ENCODE measurements around the gene CBX4. TPM values are rescaled to one million over a fixed set of nuclear protein-coding genes. Genes with fewer than 3 reads are reported as not detected.

The CBX4 gene
- total RNA-seq, 1 donor, result 8.3 TPM

GRCh38 chr17:79833110-79833450 lies 6.2 kb downstream of the CBX4 start:
- TF ChIP-seq CTCF (IDR thresholded peaks at IDR 0.05; ENCODE audit: insufficient read depth, low read length), result no peak
- H3K4me3 ChIP-seq (ENCODE audit: low read depth, low read length), result no peak overlapping the region
- no peak for DNase-seq (ENCODE audit: low read depth)

GRCh38 chr17:79832218-79833109 lies 6.8 kb downstream of the CBX4 start:
- DNase-seq (ENCODE audit: low read depth), result no peak
- no peak overlapping the region for H3K4me3 ChIP-seq (ENCODE audit: low read depth, low read length)
- TF ChIP-seq CTCF (IDR thresholded peaks at IDR 0.05; ENCODE audit: insufficient read depth, low read length), result no peak

GRCh38 chr17:79831265-79832217 lies 7.7 kb downstream of the CBX4 start:
- H3K4me3 ChIP-seq (ENCODE audit: low read depth, low read length), result no peak overlapping the region
- DNase-seq (ENCODE audit: low read depth), result peak; percentile 17
- no peak for TF ChIP-seq CTCF (IDR thresholded peaks at IDR 0.05; ENCODE audit: insufficient read depth, low read length)

GRCh38 chr17:79830763-79831264 lies 8.4 kb downstream of the CBX4 start:
- TF ChIP-seq CTCF (IDR thresholded peaks at IDR 0.05; ENCODE audit: insufficient read depth, low read length), result no peak
- no peak overlapping the region for H3K4me3 ChIP-seq (ENCODE audit: low read depth, low read length)
- no peak for DNase-seq (ENCODE audit: low read depth)

GRCh38 chr17:79830303-79830702 lies 8.9 kb downstream of the CBX4 start:
- TF ChIP-seq CTCF (IDR thresholded peaks at IDR 0.05; ENCODE audit: insufficient read depth, low read length), result no peak
- H3K4me3 ChIP-seq (ENCODE audit: low read depth, low read length), result no peak overlapping the region
- DNase-seq (ENCODE audit: low read depth), result no peak

- no peak for TF ChIP-seq CTCF (IDR thresholded peaks at IDR 0.05; ENCODE audit: insufficient read depth, low read length)
- H3K4me3 ChIP-seq (ENCODE audit: low read depth, low read length), result no peak overlapping the region
These were observed 9.8 kb downstream of the CBX4 start for GRCh38 chr17:79829457-79829856.

More at GRCh38 chr17:79829457-79829856, 9.8 kb downstream of the CBX4 start:
- DNase-seq (ENCODE audit: low read depth), result no peak

Measured in fibroblast of the aortic adventitia (primary cell).